C4-2B (cell line): ENCODE measurements around the gene BCL2L1.

Source experiments
- H3K27ac ChIP-seq: fragments of 450-650 bp; 2 replicates; pipeline ENCODE4 v1.5.1; 2017
- ZFX ChIP-seq: fragments of 450-650 bp; IDR thresholded peaks from 2 replicates; pipeline ENCODE4 v1.6.1; 2017
- TF ChIP-seq, protein P1 (sequence below): fragments of 450-650 bp; conservative IDR thresholded peaks from 2 replicates; pipeline ENCODE4 v1.5.1; 2017; ENCODE audit warnings: mild to moderate bottlenecking

BCL2L1 gene

DNA sequence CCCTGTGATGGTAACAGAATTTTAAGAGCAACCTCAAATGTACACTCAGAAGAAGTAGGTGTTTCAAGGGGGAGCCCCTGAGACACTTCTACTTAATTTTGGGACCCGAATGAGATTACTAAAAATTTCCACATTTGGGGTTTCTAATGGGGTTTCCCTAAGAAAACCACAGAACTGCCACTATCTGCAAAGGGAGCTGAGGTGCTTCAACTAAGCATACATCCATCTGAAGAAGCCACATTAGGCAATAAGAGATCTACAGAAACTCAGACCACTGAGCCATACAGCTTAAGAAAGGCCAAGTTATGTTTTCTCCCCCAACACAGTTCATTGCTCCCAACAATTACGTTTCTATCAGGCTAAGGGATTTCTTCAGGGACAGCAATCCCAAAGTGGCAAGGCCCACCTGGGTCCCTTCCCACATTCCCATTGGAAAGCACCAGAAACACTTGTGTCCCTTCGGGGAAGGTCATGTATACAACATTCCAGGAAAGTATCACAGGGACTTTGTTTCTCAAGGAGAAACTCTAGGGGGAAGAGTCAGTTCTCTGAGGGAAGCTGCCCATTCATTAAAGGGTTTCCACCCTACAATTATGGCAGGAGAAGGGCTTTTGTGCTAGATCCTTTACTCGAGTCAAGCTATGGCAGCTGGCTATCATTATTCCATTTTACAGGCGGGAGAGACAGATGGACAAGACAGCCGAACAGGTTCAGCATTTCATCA lies 5.0 kb downstream of the BCL2L1 start:
- peak overlapping the region; percentile 95 for H3K27ac ChIP-seq

GRCh38 chr20:31716818-31717477 lies 5.7 kb downstream of the BCL2L1 start:
- H3K27ac ChIP-seq = no peak overlapping the region
- TF ChIP-seq, protein P1, sequence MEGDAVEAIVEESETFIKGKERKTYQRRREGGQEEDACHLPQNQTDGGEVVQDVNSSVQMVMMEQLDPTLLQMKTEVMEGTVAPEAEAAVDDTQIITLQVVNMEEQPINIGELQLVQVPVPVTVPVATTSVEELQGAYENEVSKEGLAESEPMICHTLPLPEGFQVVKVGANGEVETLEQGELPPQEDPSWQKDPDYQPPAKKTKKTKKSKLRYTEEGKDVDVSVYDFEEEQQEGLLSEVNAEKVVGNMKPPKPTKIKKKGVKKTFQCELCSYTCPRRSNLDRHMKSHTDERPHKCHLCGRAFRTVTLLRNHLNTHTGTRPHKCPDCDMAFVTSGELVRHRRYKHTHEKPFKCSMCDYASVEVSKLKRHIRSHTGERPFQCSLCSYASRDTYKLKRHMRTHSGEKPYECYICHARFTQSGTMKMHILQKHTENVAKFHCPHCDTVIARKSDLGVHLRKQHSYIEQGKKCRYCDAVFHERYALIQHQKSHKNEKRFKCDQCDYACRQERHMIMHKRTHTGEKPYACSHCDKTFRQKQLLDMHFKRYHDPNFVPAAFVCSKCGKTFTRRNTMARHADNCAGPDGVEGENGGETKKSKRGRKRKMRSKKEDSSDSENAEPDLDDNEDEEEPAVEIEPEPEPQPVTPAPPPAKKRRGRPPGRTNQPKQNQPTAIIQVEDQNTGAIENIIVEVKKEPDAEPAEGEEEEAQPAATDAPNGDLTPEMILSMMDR = no peak
- no peak for TF ChIP-seq ZFX

More for the DNA sequence above, 5.0 kb downstream of the BCL2L1 start:
- TF ChIP-seq ZFX = no peak
- TF ChIP-seq, protein P1 = no peak

DNA sequence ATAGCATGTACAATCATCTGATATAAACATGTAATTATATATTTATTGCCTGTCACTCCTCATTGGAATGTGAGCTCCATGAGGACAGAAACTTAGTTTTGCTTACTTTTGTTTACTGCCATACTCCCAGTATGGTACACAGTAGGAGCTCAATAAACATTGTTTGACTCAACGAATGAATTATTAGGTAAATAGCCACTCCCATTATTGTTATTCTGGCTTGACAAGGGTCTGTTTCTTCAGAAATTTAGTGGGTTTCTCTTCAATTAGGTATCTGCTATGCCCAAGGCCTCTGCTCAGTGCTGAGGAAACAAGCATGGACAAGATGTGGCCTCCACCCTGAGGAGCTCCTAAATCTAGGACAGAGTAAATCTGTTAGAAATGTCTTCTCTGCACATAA lies 6.3 kb downstream of the BCL2L1 start:
- no peak overlapping the region for H3K27ac ChIP-seq
- no peak for TF ChIP-seq ZFX

DNA sequence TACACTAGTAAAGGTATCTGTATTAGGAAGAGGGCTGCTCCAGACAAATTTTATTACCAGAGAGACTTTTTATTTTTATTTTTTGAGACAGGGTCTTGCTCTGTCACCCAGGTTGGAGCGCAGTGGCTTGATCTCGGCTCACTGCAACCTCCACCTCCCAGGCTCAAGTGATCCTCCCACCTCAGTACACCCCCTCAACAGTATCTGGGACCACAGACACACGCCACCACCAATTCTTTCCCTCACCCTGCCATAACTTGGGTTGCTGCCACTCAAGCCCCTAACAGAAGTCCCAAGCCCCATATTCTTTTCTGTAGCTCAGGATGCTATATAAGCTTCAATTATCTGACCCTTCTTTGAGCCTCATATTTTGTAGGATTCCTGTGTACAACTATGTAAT lies 6.9 kb downstream of the BCL2L1 start:
- no peak for TF ChIP-seq ZFX
- TF ChIP-seq, protein P1 = no peak
- H3K27ac ChIP-seq = no peak overlapping the region

GRCh38 chr20:31713312-31714273 lies 9.1 kb downstream of the BCL2L1 start:
- peak overlapping the region; percentile 84 for H3K27ac ChIP-seq
- TF ChIP-seq, protein P1 = no peak
- TF ChIP-seq ZFX = no peak

DNA sequence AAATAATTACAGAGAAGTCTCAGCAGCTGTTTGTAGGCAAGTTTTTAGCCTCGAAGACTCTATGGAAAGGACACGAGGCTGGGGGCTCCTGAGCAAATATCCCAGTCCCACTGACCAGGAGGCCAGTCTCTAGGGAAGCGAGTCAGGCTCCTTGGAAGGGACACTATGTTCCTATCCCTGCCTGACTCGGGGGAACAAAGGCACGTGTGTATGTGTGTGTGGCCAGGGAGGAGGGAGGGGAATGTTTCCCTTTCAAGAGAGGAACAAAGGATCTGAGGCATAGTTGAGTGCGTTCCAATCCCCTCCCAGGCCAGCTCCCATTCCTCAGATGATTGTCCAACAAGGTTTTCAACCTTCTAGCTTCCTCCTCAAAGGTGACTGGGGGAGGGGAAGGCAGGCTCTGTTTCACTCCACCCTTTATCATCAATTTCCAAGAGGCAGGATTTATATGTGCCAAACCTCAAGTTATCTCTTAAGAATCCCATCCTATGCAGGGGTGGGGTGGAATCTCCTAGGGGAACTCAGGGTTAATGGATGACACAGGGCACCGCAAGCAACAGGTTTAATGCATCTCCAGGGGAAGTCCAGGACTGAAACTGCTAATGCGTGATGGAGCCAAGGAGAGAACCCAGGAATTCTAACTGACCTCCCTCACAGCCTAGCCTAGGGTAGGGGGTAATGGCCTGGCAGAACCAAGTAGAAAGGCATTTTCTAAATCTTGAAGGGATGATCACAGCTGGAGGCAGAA lies 9.9 kb downstream of the BCL2L1 start:
- H3K27ac ChIP-seq = peak overlapping the region; percentile 84
- no peak for TF ChIP-seq ZFX
- TF ChIP-seq, protein P1 = no peak

GRCh38 chr20:31712112-31712553 lies 10.5 kb downstream of the BCL2L1 start:
- no peak for TF ChIP-seq ZFX
- TF ChIP-seq, protein P1 = no peak
- H3K27ac ChIP-seq = peak overlapping the region; percentile 84
